ENCODE data around the gene EXO1. TPM values are rescaled to one million over a fixed set of nuclear protein-coding genes. Genes with fewer than 3 reads are reported as not detected.

EXO1 gene
- total RNA-seq, 4 donors from 2014 or later: 0.66 to 5.8 (median 1.8) TPM

DNA sequence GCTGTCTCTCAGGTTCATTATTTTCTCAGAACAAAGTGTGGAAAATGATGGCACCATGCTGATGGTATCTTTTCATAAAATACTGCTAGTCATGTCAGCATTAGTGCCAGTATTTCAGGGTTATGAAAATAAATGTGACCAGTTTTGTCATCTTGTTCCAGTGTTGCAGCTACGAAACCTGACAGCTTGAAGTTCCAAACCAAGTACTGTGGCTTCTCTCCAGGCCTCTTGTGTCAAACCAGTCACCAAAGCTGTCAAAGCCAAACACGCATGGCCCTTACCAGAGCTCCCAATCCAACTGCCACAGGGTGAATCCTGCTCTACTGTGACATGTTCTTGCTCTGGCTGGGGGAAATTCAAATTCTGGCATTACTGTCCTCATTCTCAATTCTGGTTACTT is 20.7 kb upstream of the EXO1 start:
- no peaks in the 10 kb centered on the region for H3K4me1 ChIP-seq
- no peaks in the 10 kb centered on the region for H3K9me3 ChIP-seq
- no peak for DNase-seq
- no peaks in the 10 kb centered on the region for H3K27me3 ChIP-seq
- TF ChIP-seq POLR2A (IDR thresholded peaks at IDR 0.05): no peak
- TF ChIP-seq, protein P1, sequence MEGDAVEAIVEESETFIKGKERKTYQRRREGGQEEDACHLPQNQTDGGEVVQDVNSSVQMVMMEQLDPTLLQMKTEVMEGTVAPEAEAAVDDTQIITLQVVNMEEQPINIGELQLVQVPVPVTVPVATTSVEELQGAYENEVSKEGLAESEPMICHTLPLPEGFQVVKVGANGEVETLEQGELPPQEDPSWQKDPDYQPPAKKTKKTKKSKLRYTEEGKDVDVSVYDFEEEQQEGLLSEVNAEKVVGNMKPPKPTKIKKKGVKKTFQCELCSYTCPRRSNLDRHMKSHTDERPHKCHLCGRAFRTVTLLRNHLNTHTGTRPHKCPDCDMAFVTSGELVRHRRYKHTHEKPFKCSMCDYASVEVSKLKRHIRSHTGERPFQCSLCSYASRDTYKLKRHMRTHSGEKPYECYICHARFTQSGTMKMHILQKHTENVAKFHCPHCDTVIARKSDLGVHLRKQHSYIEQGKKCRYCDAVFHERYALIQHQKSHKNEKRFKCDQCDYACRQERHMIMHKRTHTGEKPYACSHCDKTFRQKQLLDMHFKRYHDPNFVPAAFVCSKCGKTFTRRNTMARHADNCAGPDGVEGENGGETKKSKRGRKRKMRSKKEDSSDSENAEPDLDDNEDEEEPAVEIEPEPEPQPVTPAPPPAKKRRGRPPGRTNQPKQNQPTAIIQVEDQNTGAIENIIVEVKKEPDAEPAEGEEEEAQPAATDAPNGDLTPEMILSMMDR (IDR thresholded peaks at IDR 0.05): no peak
- H3K4me3 ChIP-seq: no peak overlapping the region
- no peak overlapping the region for H3K27ac ChIP-seq
- no peaks in the 10 kb centered on the region for H3K36me3 ChIP-seq

DNA sequence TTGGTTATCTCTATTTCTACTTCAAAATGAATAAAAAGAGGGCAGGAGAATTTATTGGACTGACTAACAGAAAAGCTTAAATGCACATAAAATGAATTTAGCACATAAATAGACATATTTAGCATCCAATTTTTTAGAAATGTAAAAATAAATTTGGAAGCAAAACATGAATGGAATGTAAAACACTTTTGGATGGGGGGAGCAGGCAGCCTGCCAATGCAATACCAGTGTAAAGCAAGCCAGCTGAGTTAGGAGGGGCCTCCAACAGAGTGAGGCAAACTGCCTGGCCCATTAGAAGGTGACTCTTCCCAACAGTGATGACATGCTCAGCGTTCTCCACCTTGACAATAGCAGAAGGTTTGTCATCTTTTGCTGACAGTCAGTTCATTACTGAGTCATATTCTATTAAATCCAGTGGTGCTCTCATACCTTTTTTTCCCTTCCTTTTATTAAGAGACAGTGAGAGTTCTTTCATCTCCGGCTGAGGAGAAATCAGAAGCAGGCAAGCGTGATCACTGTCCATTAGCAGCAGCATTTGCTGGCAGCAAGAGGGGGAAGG is 19.5 kb upstream of the EXO1 start:
- no peak for TF ChIP-seq POLR2A (IDR thresholded peaks at IDR 0.05)
- TF ChIP-seq, protein P1 (IDR thresholded peaks at IDR 0.05): no peak
- H3K27ac ChIP-seq: no peak overlapping the region
- H3K4me3 ChIP-seq: no peak overlapping the region
- H3K9me3 ChIP-seq: no peaks in the 10 kb centered on the region
- no peaks in the 10 kb centered on the region for H3K27me3 ChIP-seq
- DNase-seq: no peak
- H3K36me3 ChIP-seq: no peaks in the 10 kb centered on the region
- no peaks in the 10 kb centered on the region for H3K4me1 ChIP-seq

DNA sequence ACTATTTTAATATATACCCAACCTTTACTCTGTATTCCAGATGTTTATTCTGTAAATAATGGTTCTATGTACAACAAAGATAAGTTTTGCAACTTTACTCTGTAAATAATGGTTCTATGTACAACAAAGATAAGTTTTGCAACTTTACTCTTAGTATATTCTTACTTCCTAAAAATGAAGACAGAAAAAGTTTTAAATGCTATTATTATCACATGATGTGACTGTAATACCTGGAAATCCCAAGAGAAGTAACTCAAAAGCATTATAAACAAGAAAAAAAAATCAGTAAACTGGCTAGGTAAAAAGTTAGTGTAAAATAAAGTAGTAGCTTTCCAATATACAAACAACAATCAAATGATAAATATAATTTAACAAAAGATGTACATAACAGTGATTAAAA is 18.5 kb upstream of the EXO1 start:
- Histone ChIP-seq H3K27me3 (no peaks in the 10 kb centered on the region), H3K36me3 (no peaks in the 10 kb centered on the region), H3K9me3 (no peaks in the 10 kb centered on the region), H3K4me3 (no peak overlapping the region), H3K4me1 (no peaks in the 10 kb centered on the region), H3K27ac (no peak overlapping the region)
- no peak for DNase-seq
- TF ChIP-seq, protein P1 (IDR thresholded peaks at IDR 0.05): no peak
- no peak for TF ChIP-seq POLR2A (IDR thresholded peaks at IDR 0.05)

DNA sequence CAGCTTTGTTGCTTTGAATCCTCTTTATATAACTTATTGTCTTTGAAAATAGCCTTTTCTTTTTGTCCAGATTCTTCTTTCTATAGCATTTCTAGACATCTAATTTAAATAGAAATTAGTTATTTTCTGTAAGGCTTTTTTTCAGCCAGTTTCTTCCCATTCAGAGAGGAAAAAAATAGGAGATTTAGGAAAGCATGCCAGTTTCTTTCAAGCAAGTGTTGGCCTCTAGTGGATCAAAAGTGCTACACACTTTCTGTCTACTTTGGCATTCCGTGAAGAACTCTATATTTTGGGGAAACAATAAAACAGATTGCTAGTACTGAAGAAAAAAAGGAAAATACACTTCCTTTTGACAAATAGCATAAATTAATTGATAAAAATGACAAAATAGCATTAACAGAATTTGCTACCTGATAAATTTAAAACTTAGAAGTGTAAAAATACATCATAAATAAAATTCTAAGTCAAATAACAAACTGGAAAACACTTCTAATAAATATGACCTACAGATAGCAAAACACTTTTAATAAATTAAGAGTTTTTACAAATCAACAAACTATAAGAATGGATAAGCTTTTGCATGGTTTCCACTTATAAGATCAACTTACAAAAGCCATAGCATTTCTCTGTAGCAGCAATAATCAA is 13.1 kb upstream of the EXO1 start:
- no peak for DNase-seq

DNA sequence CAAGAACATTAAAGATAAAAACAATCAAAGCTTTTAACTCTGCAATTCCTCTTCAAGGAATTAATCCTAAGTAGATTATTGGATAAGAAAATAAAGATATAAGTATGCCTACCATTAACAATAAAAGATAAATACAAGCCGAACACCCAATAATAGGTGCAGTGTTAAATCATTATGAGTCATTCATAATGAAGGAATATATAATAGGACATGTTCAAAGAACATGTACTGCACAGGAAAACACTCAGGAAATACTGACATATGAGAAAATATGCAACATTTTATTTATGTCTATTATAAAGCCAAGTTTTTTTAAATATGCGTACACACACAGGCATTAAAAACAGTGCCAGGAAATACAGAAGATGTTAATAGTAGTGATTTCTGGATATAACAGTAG is 11.1 kb upstream of the EXO1 start:
- H3K9me3 ChIP-seq: no peaks in the 10 kb centered on the region
- TF ChIP-seq POLR2A (IDR thresholded peaks at IDR 0.05): no peak
- TF ChIP-seq, protein P1 (IDR thresholded peaks at IDR 0.05): no peak
- no peak overlapping the region for H3K4me3 ChIP-seq
- H3K27ac ChIP-seq: no peak overlapping the region
- H3K36me3 ChIP-seq: no peaks in the 10 kb centered on the region
- H3K27me3 ChIP-seq: no peaks in the 10 kb centered on the region
- DNase-seq: no peak
- no peaks in the 10 kb centered on the region for H3K4me1 ChIP-seq

More for the DNA sequence above, 13.1 kb upstream of the EXO1 start:
- Histone ChIP-seq H3K9me3 (no peaks in the 10 kb centered on the region), H3K36me3 (no peaks in the 10 kb centered on the region), H3K4me3 (no peak overlapping the region), H3K27ac (no peak overlapping the region), H3K4me1 (no peaks in the 10 kb centered on the region), H3K27me3 (no peaks in the 10 kb centered on the region)
- TF ChIP-seq, protein P1 (IDR thresholded peaks at IDR 0.05): peak in 5 of 6 experiments; percentile 20 to 43 (median 36)
- no peak for TF ChIP-seq POLR2A (IDR thresholded peaks at IDR 0.05)

All from Peyer's patch (tissue), 4 donors.